Measurements from ENCODE around the gene OR2AK2. TPM values are rescaled to one million over a fixed set of nuclear protein-coding genes. Genes with fewer than 3 reads are reported as not detected.

OR2AK2 gene
- total RNA-seq, 1 experiment from 2014 or later, result not detected

GRCh38 chr1:247948558-247948957 lies 16.5 kb upstream of the OR2AK2 start, which contains the start of gene OR2L8:
TSS of gene OR2L8 (plus strand) at chr1:247948858. CDS start at chr1:247948858, 0 bp downstream.
- intact Hi-C loops (cut with micrococcal nuclease; ENCODE audit: unreplicated experiment), result no loop called here
- TF ChIP-seq CTCF (conservative IDR thresholded peaks at IDR 0.05; ENCODE audit: low read depth, low read length), result no peak
- no peak for TF ChIP-seq EZH2 (IDR thresholded peaks at IDR 0.05; ENCODE audit: borderline replicate concordance, low read depth, low read length, poor library complexity, severe bottlenecking)
- ChIA-PET CTCF (no interaction called here), POLR2A (ENCODE audit: low non-redundant PET) (no interaction called here)
- H3K4me3 ChIP-seq (ENCODE audit: low read depth, low read length, poor library complexity, severe bottlenecking), result no peak within 1 kb of the TSS
- no peaks in the 10 kb centered on the region for H3K36me3 ChIP-seq (ENCODE audit: insufficient read depth, low read length, poor library complexity, severe bottlenecking)
- BruUV-seq (replicated peaks), result no TSS peak
- no peak within 1 kb of the TSS for H3K27ac ChIP-seq (ENCODE audit: low read depth, low read length, poor library complexity, severe bottlenecking)
- H3K4me1 ChIP-seq (ENCODE audit: insufficient read depth, low read length, poor library complexity, severe bottlenecking), result no peaks in the 10 kb centered on the region
- H3K9me3 ChIP-seq (ENCODE audit: low read depth, low read length, poor library complexity, severe bottlenecking), result peaks cover 3% of the 10 kb centered on the region
- H3K27me3 ChIP-seq (replicated peaks; ENCODE audit: insufficient read depth, low read depth, low read length, poor library complexity), result no peaks in the 10 kb centered on the region
- no peak for DNase-seq (ENCODE audit: low spot score)

DNA sequence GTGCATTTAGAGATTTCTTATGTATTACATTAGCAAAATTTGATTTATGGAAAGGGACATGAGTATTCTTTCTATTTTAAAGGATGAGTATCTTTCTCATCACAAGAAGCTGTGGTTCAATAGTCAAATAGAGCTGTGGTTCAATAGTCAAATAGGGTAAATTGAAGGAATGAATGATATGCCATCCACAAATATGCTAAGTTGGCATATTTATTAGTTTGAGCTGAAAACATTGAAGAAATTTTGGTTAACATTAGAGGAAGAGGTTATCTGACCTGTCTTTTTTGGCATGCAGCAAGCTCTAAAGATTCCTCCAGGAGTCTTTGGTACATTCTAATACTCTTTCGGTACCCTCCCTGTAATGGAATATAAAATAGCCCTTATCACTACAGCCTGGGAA lies 11.6 kb upstream of the OR2AK2 start:
- Histone ChIP-seq H3K4me3 (ENCODE audit: low read depth, low read length, poor library complexity, severe bottlenecking) (no peak overlapping the region), H3K27me3 (replicated peaks; ENCODE audit: insufficient read depth, low read depth, low read length, poor library complexity) (no peaks in the 10 kb centered on the region), H3K27ac (ENCODE audit: low read depth, low read length, poor library complexity, severe bottlenecking) (no peak overlapping the region), H3K36me3 (ENCODE audit: insufficient read depth, low read length, poor library complexity, severe bottlenecking) (no peaks in the 10 kb centered on the region), H3K9me3 (ENCODE audit: low read depth, low read length, poor library complexity, severe bottlenecking) (peaks cover 8% of the 10 kb centered on the region), H3K4me1 (ENCODE audit: insufficient read depth, low read length, poor library complexity, severe bottlenecking) (no peaks in the 10 kb centered on the region)
- ChIA-PET POLR2A (ENCODE audit: low non-redundant PET) (no interaction called here), CTCF (no interaction called here)
- no peak for TF ChIP-seq CTCF (conservative IDR thresholded peaks at IDR 0.05; ENCODE audit: low read depth, low read length)
- TF ChIP-seq EZH2 (IDR thresholded peaks at IDR 0.05; ENCODE audit: borderline replicate concordance, low read depth, low read length, poor library complexity, severe bottlenecking), result no peak
- DNase-seq (ENCODE audit: low spot score), result no peak
- BruUV-seq (replicated peaks), result no TSS peak
- intact Hi-C loops (cut with micrococcal nuclease; ENCODE audit: unreplicated experiment), result no loop called here

DNA sequence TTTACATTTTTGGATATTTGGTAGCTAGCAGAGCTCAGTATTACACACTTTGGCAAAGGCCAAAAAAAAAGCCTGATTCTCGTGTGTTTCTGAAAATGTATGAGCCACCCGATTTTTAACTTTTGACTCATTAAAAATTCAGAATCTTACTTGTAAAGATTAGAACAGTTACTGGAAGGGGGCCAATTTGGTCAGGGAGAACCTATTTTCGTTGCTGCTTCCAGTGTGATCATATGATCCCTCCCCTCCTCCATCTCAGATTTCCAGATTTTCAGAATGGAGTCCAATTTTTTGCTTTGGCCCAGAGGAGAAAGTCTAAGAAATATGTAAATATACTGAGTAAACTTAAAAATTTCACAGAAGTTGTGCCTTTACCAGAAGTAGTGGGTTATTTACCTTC lies 3.2 kb upstream of the OR2AK2 start:
- Histone ChIP-seq H3K4me1 (ENCODE audit: insufficient read depth, low read length, poor library complexity, severe bottlenecking) (no peaks in the 10 kb centered on the region), H3K36me3 (ENCODE audit: insufficient read depth, low read length, poor library complexity, severe bottlenecking) (no peaks in the 10 kb centered on the region), H3K4me3 (ENCODE audit: low read depth, low read length, poor library complexity, severe bottlenecking) (no peak overlapping the region), H3K9me3 (ENCODE audit: low read depth, low read length, poor library complexity, severe bottlenecking) (no peaks in the 10 kb centered on the region), H3K27ac (ENCODE audit: low read depth, low read length, poor library complexity, severe bottlenecking) (no peak overlapping the region), H3K27me3 (replicated peaks; ENCODE audit: insufficient read depth, low read depth, low read length, poor library complexity) (no peaks in the 10 kb centered on the region)
- ChIA-PET CTCF (no interaction called here), POLR2A (ENCODE audit: low non-redundant PET) (no interaction called here)
- no peak for DNase-seq (ENCODE audit: low spot score)
- TF ChIP-seq CTCF (conservative IDR thresholded peaks at IDR 0.05; ENCODE audit: low read depth, low read length) (no peak), EZH2 (IDR thresholded peaks at IDR 0.05; ENCODE audit: borderline replicate concordance, low read depth, low read length, poor library complexity, severe bottlenecking) (no peak)
- intact Hi-C loops (cut with micrococcal nuclease; ENCODE audit: unreplicated experiment), result no loop called here
- BruUV-seq (replicated peaks), result no TSS peak

Measured in A673 (cell line).